ENCODE results near the gene TARBP1.
"Not testable (repeated sequence)": the region's sequence is repeated elsewhere in the genome, so short reads cannot be mapped to it uniquely, and the experiment has no call there.

The TARBP1 gene

GRCh38 chr1:234393190-234393589, 85.8 kb downstream of the TARBP1 start:
- DNase-seq (ENCODE audit: low read depth): no peak
- TF ChIP-seq CTCF (conservative IDR thresholded peaks at IDR 0.05; ENCODE audit: low read depth, low read length): no peak
- no peak overlapping the region for H3K4me3 ChIP-seq (ENCODE audit: low read depth, low read length)

GRCh38 chr1:234388094-234388493, 90.9 kb downstream of the TARBP1 start:
- H3K4me3 ChIP-seq (ENCODE audit: low read depth, low read length): no peak overlapping the region
- no peak for DNase-seq (ENCODE audit: low read depth)
- no peak for TF ChIP-seq CTCF (conservative IDR thresholded peaks at IDR 0.05; ENCODE audit: low read depth, low read length)

GRCh38 chr1:234386122-234386521, 92.9 kb downstream of the TARBP1 start:
- no peak for TF ChIP-seq CTCF (conservative IDR thresholded peaks at IDR 0.05; ENCODE audit: low read depth, low read length)
- H3K4me3 ChIP-seq (ENCODE audit: low read depth, low read length): no peak overlapping the region
- DNase-seq (ENCODE audit: low read depth): no peak

- no peak for DNase-seq (ENCODE audit: low read depth)
- H3K4me3 ChIP-seq (ENCODE audit: low read depth, low read length): no peak overlapping the region
- TF ChIP-seq CTCF (conservative IDR thresholded peaks at IDR 0.05; ENCODE audit: low read depth, low read length): no peak
Measured at GRCh38 chr1:234381699-234382555, 97.1 kb downstream of the TARBP1 start.

- H3K4me3 ChIP-seq (ENCODE audit: low read depth, low read length); DNase-seq (ENCODE audit: low read depth): not testable (repeated sequence)
Measured at GRCh38 chr1:234379591-234380109, 99.3 kb downstream of the TARBP1 start.

- no peak for TF ChIP-seq CTCF (conservative IDR thresholded peaks at IDR 0.05; ENCODE audit: low read depth, low read length)
- H3K4me3 ChIP-seq (ENCODE audit: low read depth, low read length): no peak overlapping the region
- DNase-seq (ENCODE audit: low read depth): no peak
Measured at GRCh38 chr1:234375672-234376071, 103.3 kb downstream of the TARBP1 start.

- H3K4me3 ChIP-seq (ENCODE audit: low read depth, low read length): peak overlapping the region; percentile 95
- DNase-seq (ENCODE audit: low read depth): no peak
Measured at GRCh38 chr1:234373959-234374254, 105.1 kb downstream of the TARBP1 start.

More at GRCh38 chr1:234373959-234374254, 105.1 kb downstream of the TARBP1 start:
- no peak for TF ChIP-seq CTCF (conservative IDR thresholded peaks at IDR 0.05; ENCODE audit: low read depth, low read length)
